ENCODE measurements around the gene ENTREP1.

Gene ENTREP1

DNA sequence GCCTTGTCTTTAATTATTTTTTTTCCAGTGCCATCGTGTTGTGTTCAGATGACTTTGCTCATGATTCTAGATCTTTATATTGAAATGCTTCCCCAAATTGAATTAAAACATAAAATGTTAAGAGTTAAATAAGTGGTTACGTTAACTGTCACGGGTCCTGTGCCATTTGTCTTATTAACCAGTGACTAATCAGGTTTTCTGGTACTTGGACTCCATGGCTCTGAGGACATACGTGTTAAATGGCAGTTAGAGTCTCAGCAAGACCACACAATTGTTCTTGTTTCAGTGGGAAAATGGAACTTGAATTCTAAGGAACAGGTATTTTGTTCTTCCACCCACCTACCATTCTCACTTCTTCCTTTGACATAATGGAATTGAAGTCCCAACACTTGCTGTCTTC, 32.8 kb downstream of the ENTREP1 start:
- DNase-seq: no peak
- H3K27me3 ChIP-seq (replicated peaks): no peaks in the 10 kb centered on the region
- TF ChIP-seq, protein P1, sequence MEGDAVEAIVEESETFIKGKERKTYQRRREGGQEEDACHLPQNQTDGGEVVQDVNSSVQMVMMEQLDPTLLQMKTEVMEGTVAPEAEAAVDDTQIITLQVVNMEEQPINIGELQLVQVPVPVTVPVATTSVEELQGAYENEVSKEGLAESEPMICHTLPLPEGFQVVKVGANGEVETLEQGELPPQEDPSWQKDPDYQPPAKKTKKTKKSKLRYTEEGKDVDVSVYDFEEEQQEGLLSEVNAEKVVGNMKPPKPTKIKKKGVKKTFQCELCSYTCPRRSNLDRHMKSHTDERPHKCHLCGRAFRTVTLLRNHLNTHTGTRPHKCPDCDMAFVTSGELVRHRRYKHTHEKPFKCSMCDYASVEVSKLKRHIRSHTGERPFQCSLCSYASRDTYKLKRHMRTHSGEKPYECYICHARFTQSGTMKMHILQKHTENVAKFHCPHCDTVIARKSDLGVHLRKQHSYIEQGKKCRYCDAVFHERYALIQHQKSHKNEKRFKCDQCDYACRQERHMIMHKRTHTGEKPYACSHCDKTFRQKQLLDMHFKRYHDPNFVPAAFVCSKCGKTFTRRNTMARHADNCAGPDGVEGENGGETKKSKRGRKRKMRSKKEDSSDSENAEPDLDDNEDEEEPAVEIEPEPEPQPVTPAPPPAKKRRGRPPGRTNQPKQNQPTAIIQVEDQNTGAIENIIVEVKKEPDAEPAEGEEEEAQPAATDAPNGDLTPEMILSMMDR (IDR thresholded peaks at IDR 0.05; ENCODE audit: low read depth, low read length, missing control alignments): no peak
- no peaks in the 10 kb centered on the region for H3K36me3 ChIP-seq (replicated peaks)
- in situ Hi-C loops (cut with HindIII; ENCODE audit: low pct_ligation_motif_present, low sequenced_read_pairs): no loop called here
- H3K4me3 ChIP-seq (ENCODE audit: low read depth, low read length): no peak overlapping the region
- H3K27ac ChIP-seq: no peak overlapping the region

DNA sequence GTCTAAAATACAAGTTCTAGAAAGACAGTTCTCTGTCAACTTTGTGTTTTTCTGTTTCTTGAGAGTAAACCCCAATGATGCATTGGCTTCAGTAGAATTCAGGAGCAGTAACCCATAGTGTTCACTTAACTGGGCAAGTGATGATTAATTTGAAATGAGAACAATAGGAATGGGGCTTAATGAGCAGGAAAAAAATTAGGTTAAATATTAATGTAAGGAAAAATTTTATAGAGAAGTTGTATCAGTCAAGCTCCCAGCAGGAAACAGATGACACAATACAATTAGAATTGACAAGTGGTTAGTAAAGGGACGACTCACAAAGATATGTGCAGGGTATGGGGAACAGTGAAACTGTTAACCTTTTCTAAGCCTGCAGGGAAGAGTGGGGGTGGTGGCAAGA, 38.2 kb downstream of the ENTREP1 start:
- H3K4me3 ChIP-seq (ENCODE audit: low read depth, low read length): no peak overlapping the region
- H3K27me3 ChIP-seq (replicated peaks): no peaks in the 10 kb centered on the region
- DNase-seq: no peak
- in situ Hi-C loops (cut with HindIII; ENCODE audit: low pct_ligation_motif_present, low sequenced_read_pairs): no loop called here
- no peaks in the 10 kb centered on the region for H3K36me3 ChIP-seq (replicated peaks)
- no peak overlapping the region for H3K27ac ChIP-seq
- TF ChIP-seq, protein P1 (IDR thresholded peaks at IDR 0.05; ENCODE audit: low read depth, low read length, missing control alignments): no peak

DNA sequence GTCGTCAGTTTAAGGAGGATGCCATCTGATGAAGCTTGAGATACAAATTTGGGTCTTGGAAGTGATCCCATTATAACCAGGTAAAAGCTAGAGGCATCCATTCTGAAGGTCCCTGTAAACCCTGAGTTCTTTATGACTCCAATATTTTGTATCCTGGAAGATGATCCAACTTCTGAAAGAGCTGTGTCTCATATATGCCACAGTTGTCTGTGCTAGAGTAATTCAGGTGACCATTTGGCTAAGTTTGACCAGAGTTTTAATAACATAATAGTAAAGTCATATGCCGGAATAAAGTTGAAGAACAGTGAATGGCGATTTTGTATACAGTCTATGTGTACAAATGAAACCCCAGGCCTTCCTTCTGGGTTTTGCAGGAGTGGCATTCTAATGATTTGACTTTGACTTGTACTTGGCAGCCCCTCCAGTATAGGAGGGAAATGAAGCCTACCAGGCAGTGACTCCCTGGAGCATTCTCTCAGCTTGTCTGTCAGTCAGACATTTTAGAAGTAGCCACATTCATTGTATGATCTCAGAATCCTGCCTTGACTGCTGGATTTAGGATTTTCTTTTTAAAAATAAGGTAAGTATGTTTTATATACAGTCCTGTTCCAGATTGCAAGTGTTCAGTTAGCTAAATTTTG, 39.6 kb downstream of the ENTREP1 start:
- no peak for DNase-seq

DNA sequence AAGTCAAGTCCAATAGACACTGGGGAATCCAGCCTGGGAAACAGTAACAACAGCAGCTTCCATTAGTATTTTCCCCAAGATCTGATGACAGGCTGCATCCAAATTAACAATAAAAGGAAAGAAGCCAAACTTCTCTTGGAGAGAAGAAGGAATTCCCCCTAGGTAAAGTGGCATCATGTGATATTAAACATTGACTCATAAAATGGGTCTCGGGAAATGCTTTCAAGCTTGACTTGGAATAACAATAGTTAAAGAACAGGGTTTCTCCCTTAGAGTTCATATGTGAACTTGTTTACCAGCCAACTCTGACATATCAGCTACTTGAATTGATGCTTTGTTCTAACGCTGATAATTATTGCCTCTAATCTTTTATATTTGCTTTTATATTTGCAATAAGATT, 45.4 kb downstream of the ENTREP1 start:
- Histone ChIP-seq H3K36me3 (replicated peaks) (no peaks in the 10 kb centered on the region), H3K4me3 (ENCODE audit: low read depth, low read length) (no peak overlapping the region), H3K27ac (no peak overlapping the region), H3K27me3 (replicated peaks) (no peaks in the 10 kb centered on the region)
- TF ChIP-seq, protein P1 (IDR thresholded peaks at IDR 0.05; ENCODE audit: low read depth, low read length, missing control alignments): no peak
- no peak for DNase-seq
- in situ Hi-C loops (cut with HindIII; ENCODE audit: low pct_ligation_motif_present, low sequenced_read_pairs): no loop called here

More for the DNA sequence above, 39.6 kb downstream of the ENTREP1 start:
- in situ Hi-C loops (cut with HindIII; ENCODE audit: low pct_ligation_motif_present, low sequenced_read_pairs): no loop called here
- Histone ChIP-seq H3K4me3 (ENCODE audit: low read depth, low read length) (no peak overlapping the region), H3K27me3 (replicated peaks) (no peaks in the 10 kb centered on the region), H3K27ac (no peak overlapping the region), H3K36me3 (replicated peaks) (no peaks in the 10 kb centered on the region)
- TF ChIP-seq, protein P1 (IDR thresholded peaks at IDR 0.05; ENCODE audit: low read depth, low read length, missing control alignments): no peak

DNA sequence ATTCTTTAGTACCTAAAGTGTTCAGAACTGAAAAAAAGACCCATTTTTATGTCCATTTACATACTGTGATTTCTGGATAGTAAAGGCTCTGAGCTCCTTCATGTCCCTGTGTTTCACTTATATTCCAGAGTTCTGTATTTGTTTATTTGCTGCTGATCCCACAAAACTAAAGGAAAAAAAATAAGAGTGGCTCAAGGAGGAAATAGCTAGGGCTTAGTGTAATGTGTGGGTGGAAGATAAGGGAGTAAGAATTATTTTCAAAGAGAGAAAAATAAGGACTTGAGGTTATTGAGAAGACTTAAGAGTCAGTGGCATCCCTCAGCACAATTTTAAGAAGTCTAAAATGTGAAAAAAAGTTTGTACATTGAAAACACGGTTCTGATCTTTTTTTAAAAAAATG, 46.0 kb downstream of the ENTREP1 start:
- in situ Hi-C loops (cut with HindIII; ENCODE audit: low pct_ligation_motif_present, low sequenced_read_pairs): no loop called here
- no peak overlapping the region for H3K27ac ChIP-seq
- no peak overlapping the region for H3K4me3 ChIP-seq (ENCODE audit: low read depth, low read length)
- TF ChIP-seq, protein P1 (IDR thresholded peaks at IDR 0.05; ENCODE audit: low read depth, low read length, missing control alignments): no peak
- H3K36me3 ChIP-seq (replicated peaks): no peaks in the 10 kb centered on the region
- no peaks in the 10 kb centered on the region for H3K27me3 ChIP-seq (replicated peaks)
- no peak for DNase-seq

DNA sequence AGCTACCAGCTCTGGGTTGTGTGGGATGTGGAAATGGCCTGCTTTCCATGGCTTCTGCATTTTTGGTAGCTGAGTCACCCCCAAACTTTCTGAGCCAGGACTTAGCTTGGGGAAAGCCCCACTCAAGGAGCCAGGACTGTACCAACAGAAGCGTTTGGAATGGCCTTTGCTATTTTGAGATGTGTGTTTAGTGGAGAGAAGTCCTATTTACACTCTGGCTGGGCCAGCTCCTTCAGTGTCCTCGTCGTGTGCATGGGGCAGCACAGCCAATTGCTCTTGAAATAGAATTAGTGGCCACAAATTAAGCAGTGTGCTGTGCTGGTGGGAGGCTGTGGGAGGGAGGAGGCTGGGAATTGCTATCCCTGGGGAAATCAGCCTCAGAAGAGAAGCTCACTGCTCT, 51.6 kb downstream of the ENTREP1 start:
- H3K36me3 ChIP-seq (replicated peaks): no peaks in the 10 kb centered on the region
- in situ Hi-C loops (cut with HindIII; ENCODE audit: low pct_ligation_motif_present, low sequenced_read_pairs): no loop called here
- H3K27ac ChIP-seq: no peak overlapping the region
- peak; percentile 88 for DNase-seq
- H3K27me3 ChIP-seq (replicated peaks): no peaks in the 10 kb centered on the region
- no peak overlapping the region for H3K4me3 ChIP-seq (ENCODE audit: low read depth, low read length)
- TF ChIP-seq, protein P1 (IDR thresholded peaks at IDR 0.05; ENCODE audit: low read depth, low read length, missing control alignments): no peak
